PFSK-1 (cell line): ENCODE data around the gene RNF125.

Experiments used
- FOXP2 ChIP-seq: optimal IDR thresholded peaks from 2 replicates; pipeline ENCODE3; 2011; ENCODE audit warnings: borderline replicate concordance, control low read depth, inconsistent platforms; ENCODE audit not compliant: insufficient read depth; ENCODE audit errors: extremely low read length, extremely low read depth
- POLR2AphosphoS5 ChIP-seq: IDR thresholded peaks from 2 replicates; pipeline ENCODE4 v1.6.1; 2012; ENCODE audit warnings: low read depth, mild to moderate bottlenecking, control low read depth, low read length, moderate library complexity
- REST ChIP-seq, 2 experiments: IDR thresholded peaks; 2 replicates each; pipeline versions ENCODE4 v1.6.1 to v1.8.0; 2011 to 2012; ENCODE audit warnings: low read depth in 2 of 2, low read length in 2 of 2, control low read depth in 1 of 2, inconsistent platforms in 1 of 2, mild to moderate bottlenecking in 1 of 2, moderate library complexity in 1 of 2; ENCODE audit not compliant: insufficient read depth in 1 of 2
- SIN3A ChIP-seq: IDR thresholded peaks from 2 replicates; pipeline ENCODE4 v1.6.1; 2012; ENCODE audit warnings: mild to moderate bottlenecking, low read length, moderate library complexity, borderline replicate concordance; ENCODE audit not compliant: insufficient read depth
- TAF1 ChIP-seq: IDR thresholded peaks from 2 replicates; pipeline ENCODE4 v1.6.1; 2012; ENCODE audit warnings: low read length, control low read depth, borderline replicate concordance; ENCODE audit not compliant: insufficient read depth

Gene RNF125

GRCh38 chr18:32096946-32097345 is 78.3 kb downstream of the RNF125 start:
- TF ChIP-seq SIN3A = no peak
- no peak for TF ChIP-seq REST (IDR thresholded peaks at IDR 0.05; ENCODE audit: insufficient read depth in 1 of 2, low read depth in 2 of 2, low read length in 2 of 2)
- no peak for TF ChIP-seq TAF1
- no peak for TF ChIP-seq POLR2AphosphoS5
- no peak for TF ChIP-seq FOXP2

GRCh38 chr18:32104516-32104915 is 85.9 kb downstream of the RNF125 start:
- no peak for TF ChIP-seq SIN3A
- no peak for TF ChIP-seq TAF1
- no peak for TF ChIP-seq POLR2AphosphoS5
- no peak for TF ChIP-seq FOXP2
- no peak for TF ChIP-seq REST (IDR thresholded peaks at IDR 0.05; ENCODE audit: insufficient read depth in 1 of 2, low read depth in 2 of 2, low read length in 2 of 2)

- TF ChIP-seq FOXP2 (no peak), SIN3A (no peak), TAF1 (no peak), POLR2AphosphoS5 (no peak), REST (IDR thresholded peaks at IDR 0.05; ENCODE audit: insufficient read depth in 1 of 2, low read depth in 2 of 2, low read length in 2 of 2) (no peak)
These were observed 91.4 kb downstream of the RNF125 start for GRCh38 chr18:32110005-32110404.

GRCh38 chr18:32111706-32112105 is 93.1 kb downstream of the RNF125 start:
- TF ChIP-seq TAF1 (no peak), FOXP2 (no peak), REST (IDR thresholded peaks at IDR 0.05; ENCODE audit: insufficient read depth in 1 of 2, low read depth in 2 of 2, low read length in 2 of 2) (no peak), SIN3A (no peak)

GRCh38 chr18:32112826-32113225 is 94.2 kb downstream of the RNF125 start:
- TF ChIP-seq TAF1 (no peak), SIN3A (no peak), REST (IDR thresholded peaks at IDR 0.05; ENCODE audit: insufficient read depth in 1 of 2, low read depth in 2 of 2, low read length in 2 of 2) (no peak), FOXP2 (no peak)
